Astrocyte of the spinal cord (primary cell): ENCODE measurements around the gene POU2AF1.

Experiments
- DNase-seq: peaks from one replicate; pipeline ENCODE4 v3.0.0; 2011; ENCODE audit warnings: low read depth, low spot score
- H3K4me3 ChIP-seq: 2 replicates; pipeline ENCODE4 v1.5.1; 2011; ENCODE audit warnings: low read depth, mild to moderate bottlenecking, low read length, moderate library complexity
- in situ Hi-C: cut with HindIII; loops from 2 replicates; pipeline ENCODE4 v1.10.0; 2017; ENCODE audit warnings: low sequenced_read_pairs
- TF ChIP-seq, protein P1 (sequence below): IDR thresholded peaks from 2 replicates; pipeline ENCODE4 v1.5.1; 2012; ENCODE audit warnings: low read depth, mild to moderate bottlenecking, low read length, inconsistent platforms

The POU2AF1 gene

DNA sequence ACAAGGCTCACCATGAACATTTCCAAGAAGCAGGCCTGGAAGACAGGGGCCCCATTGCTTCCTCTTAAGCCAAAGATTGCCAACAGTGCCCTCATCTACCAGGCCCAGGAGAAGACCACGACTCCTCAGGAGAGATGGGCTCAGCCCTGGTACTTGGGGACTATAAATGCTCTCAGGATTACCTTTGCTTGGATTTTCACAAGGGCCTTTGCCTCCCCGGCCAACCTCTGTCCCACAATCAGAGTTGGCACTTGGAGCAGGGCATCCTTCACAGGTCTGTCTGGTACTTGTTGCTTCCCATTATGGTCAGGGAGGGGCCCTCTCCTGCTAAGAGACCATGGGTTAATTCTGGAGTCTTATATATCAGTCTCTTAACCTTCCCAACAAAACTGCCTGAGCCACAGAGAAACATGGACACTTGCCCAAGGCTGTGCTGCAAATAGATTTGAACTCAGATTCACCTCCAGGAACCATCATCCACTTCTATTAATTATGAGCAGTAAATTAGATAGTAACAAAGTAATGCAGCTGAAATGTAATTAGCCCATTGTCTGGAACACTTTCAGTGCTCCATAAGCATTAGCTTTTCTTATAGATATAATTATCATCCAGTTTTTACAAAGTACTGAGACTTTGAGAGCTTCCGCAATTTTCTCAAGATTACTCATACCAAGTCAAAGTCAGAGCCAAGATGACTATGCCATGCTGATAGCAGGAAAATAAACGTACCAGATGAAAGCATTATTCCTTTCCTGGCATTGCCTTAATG is 47.2 kb downstream of the POU2AF1 start:
- DNase-seq: peak; percentile 66
- in situ Hi-C loops: no loop called here
- no peak overlapping the region for H3K4me3 ChIP-seq
- TF ChIP-seq, protein P1, sequence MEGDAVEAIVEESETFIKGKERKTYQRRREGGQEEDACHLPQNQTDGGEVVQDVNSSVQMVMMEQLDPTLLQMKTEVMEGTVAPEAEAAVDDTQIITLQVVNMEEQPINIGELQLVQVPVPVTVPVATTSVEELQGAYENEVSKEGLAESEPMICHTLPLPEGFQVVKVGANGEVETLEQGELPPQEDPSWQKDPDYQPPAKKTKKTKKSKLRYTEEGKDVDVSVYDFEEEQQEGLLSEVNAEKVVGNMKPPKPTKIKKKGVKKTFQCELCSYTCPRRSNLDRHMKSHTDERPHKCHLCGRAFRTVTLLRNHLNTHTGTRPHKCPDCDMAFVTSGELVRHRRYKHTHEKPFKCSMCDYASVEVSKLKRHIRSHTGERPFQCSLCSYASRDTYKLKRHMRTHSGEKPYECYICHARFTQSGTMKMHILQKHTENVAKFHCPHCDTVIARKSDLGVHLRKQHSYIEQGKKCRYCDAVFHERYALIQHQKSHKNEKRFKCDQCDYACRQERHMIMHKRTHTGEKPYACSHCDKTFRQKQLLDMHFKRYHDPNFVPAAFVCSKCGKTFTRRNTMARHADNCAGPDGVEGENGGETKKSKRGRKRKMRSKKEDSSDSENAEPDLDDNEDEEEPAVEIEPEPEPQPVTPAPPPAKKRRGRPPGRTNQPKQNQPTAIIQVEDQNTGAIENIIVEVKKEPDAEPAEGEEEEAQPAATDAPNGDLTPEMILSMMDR: no peak

DNA sequence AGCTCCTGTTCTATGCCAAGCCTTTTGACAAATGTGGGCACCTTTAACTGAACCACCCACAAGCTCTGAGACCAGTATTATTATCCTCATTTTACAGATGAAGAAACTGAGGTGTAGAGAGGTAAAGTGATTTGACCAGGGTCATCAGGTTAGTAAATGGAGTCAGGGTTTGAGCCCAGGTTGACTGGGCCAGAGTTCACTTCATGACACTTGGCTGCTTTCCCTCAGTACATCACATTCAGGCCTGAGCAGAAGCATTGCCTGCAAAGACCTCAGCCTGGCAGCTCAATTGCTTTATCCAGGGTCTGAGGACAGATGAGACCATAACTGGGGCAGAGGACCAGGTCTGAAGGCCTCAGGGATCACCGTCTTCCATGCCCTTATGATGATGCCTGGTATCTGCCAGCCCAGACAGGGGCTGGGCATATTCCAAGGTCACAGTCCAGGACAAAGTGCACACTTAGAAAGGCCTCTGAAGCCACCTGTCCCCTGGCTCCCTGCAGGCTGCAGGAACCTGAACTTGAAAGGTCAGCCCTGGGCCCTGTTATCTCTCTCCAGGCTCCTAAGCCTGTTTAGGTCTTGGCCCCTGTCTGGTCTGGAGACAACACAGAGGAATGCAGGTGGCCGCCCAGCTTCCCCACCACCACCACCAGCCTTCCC is 48.7 kb downstream of the POU2AF1 start:
- DNase-seq: no peak
- no peak overlapping the region for H3K4me3 ChIP-seq
- TF ChIP-seq, protein P1: no peak
- in situ Hi-C loops: no loop called here

DNA sequence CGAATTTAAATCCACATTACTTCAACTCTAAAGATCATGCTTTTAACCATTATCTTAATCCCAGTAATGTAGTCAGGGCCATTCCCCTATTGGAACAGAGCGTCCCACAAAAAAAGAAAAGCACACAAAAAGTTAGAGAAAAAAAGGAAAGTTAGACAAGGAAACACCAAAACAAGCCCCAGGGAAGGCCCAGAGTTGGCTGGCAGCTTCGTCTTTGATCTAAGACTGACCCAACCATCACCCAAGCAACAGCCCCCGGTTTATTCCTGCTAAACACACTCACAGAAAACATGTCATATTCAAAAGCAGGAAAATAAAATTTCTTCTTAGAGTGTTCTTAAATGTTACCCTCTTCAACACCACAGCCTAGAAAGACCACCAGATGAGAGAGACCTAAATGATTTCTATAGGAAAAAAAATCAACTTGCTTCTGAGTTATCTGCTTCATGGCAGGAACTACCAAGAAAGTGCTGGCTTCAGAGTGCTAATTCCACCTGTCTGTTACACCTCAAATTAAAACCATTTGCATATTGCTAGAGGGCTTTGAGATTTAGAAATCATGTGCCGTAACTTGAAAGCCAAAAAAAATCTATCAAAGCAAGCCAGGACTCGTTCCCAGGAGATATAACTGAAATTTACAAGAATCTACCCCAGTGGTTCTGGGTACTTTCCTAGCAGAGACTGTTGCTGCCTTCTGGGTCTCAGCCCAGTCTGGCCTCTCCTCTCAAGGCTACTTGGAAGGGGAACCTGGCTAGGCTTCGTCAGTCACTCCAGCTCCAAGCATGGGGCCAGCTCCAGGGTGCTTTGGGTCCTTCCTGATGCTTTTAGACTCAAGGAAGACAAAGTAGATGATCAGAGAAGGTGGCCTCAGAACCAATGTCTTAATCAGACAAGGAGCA is 49.5 kb downstream of the POU2AF1 start:
- H3K4me3 ChIP-seq: no peak overlapping the region
- no peak for DNase-seq
- TF ChIP-seq, protein P1: no peak
- in situ Hi-C loops: no loop called here

DNA sequence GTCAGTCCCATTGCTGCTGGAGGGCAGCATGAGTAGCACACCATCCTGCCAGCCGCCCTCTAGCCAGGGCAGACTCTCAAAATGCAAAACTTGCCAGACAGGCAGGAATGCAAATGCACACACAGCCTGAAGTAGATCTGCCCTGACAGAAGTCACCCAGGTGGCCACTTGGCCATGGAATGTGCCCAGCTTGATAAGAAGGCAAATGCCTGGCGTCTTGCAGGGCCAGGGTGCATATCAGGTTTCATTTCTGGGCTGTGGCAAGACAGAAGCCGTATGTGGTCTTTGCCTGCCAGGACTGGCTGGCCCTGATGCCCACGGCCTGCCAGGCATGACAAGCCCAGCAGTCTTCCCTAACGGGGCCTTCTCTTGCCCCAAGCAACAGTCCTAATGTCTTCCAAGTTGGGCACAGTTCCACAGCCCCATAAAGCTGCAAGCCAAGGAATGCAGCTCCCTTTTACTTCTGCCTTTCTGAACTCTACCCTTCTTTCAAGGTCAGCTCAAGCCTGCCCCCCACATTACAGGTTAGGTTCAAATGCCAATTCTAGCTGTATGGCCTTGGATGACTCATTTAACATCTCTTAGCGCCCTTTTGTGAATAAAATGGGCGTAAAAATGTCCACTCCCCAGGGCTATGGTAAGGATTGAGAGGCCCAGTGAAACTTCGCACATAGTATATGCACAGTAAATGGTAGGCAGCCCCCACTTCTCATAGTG is 51.0 kb downstream of the POU2AF1 start:
- in situ Hi-C loops: no loop called here
- no peak overlapping the region for H3K4me3 ChIP-seq
- no peak for DNase-seq
- TF ChIP-seq, protein P1: no peak

DNA sequence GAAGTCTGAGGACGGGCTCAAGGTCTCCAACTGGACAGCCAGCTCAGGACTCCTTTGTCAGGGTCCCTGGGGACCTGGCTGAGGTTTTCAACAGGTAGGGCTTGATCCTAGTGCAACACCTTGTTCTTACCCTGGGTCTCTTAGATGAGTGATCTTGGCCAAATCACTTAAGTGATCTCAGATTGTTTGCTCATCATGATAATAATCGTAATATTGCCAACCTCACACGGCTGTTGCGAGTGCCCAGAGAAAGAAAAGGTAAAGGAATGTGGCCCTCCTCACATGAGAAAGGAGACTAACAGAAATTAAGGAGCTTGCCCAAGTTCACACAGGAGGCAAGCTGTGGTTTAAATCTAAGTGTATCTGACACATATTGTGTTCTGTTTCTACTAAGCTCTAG is 52.3 kb downstream of the POU2AF1 start:
- no peak overlapping the region for H3K4me3 ChIP-seq
- TF ChIP-seq, protein P1: no peak
- in situ Hi-C loops: no loop called here
- no peak for DNase-seq

DNA sequence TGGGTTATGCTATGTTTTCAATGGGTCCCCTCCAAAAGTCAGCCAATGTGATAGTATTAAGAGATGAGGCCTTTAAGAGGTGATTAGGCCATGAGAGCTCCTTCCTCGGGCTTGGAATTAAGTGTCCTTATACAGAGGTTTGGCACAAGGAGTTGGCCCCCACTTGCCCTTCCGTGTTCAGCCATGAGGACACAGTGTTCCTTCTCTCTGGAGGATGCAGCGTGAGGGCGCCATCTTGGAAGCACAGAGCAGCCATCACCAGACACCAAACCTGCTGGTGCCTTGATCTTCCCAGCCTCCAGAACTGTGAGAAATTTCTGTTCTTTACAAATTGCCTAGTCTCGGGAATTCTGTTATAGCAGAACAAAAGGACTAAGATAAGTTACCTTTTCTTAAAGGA is 53.8 kb downstream of the POU2AF1 start:
- TF ChIP-seq, protein P1: no peak
- no peak overlapping the region for H3K4me3 ChIP-seq
- in situ Hi-C loops: no loop called here
- DNase-seq: no peak
